Esophagus mucosa (tissue), 1 donor: ENCODE data around the gene IL2RA. TPM values are rescaled to one million over a fixed set of nuclear protein-coding genes. Genes with fewer than 3 reads are reported as not detected.
"Not testable (repeated sequence)": the region's sequence is repeated elsewhere in the genome, so short reads cannot be mapped to it uniquely, and the experiment has no call there.

Experiments used
- ATAC-seq: fragments of 200-7000 bp; cut with Tn5 transposase; one replicate; pipeline ENCODE4 v1.9.1; 2020
- total RNA-seq: library from RNA; stranded (reverse); gene quantifications from one replicate; pipeline ENCODE4 v1.2.4, GENCODE V29; 2023
- donor health status: DM: yes; HTN: yes; CAD: no.

The IL2RA gene
- total RNA-seq, 1 donor from 2014 or later: 1.4 TPM

GRCh38 chr10:5977471-5978229 is 84.5 kb downstream of the IL2RA start, which contains the start of gene IL15RA:
Gene IL15RA (minus strand): TSS chr10:5977543. CDS start chr10:5977492, 51 bp downstream.
- ATAC-seq: peak; percentile 84

- peak; percentile 47 for ATAC-seq
These were observed 85.4 kb downstream of the IL2RA start for GRCh38 chr10:5976512-5977470.

DNA sequence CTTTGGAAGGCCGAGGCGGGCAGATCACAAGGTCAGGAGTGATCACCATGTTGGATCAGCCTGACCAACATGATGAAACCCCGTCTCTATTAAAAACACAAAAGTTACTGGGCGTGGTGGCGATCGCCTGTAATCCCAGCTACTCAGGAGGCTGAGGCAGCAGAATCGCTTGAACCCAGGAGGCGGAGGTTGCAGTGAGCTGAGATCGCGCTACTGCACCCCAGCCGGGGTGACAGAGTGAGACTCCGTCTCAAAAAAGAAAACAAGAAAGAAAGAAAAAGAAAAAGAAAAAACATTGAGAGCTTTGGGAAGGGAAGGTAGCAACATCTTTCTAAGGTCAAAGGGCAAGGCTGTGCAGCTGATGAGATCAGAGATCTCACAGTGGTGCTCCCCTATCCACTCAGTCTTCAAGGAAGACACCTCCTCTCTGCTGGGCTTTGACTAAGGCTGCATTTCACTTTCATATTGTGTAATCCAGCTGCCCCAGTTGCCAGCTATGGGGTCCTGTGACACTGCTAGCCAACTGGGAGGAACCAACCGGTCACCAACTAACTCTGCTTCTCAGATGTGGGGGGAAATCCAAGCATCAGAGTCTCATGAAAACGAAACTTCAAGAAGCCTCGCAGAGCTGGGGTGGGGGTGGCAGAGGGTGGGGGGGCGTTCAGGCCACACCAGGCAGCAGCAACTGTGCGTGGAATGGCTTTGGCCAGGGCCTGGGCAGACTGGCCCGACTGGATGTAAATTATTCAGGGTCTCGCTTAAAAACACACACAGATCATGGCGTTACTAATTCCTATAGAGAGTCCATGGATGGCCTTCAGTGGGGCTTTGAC is 86.3 kb downstream of the IL2RA start:
- peak; percentile 24 for ATAC-seq

DNA sequence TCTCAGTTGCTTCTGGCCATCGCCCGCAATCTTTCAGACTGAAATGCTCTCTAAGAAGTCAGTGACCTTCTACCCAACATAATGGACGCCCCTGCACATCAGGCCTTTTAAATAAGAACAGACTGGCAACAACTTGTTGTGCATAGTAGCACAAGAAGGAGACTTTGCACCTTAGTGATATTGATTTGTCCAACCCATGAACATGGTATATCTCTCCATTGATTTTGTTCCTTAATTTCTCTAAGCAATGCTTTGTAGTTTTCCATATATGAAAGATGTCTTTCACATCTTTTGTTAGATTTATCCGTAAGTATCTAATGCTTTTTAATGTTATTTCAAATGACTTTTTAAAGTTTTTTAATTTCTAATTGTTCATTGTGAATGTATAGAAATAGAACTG is 89.1 kb downstream of the IL2RA start:
- ATAC-seq: no peak

- no peak for ATAC-seq
These were observed 90.3 kb downstream of the IL2RA start for GRCh38 chr10:5971886-5972285.

- ATAC-seq: peak; percentile 85
These were observed 90.8 kb downstream of the IL2RA start for GRCh38 chr10:5971315-5971832.

DNA sequence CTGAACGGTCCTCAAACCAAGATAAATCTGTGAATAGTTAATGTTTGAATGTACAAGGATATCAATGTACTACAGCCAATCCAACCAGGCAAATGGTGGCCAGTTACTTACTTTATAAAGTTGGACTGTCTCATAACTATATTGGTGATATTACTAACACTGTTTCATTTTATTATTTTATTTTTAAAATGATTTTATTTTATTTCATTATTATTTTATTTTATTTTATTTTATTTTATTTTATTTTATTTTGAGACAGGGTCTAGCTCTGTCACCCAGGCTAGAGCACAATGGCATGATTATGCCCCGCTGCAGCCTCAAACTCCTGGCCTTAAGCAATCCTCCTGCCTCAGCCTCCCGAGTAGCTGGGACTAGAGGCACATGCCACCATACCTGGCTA is 91.6 kb downstream of the IL2RA start:
- no peak for ATAC-seq

GRCh38 chr10:5970066-5970465 is 92.1 kb downstream of the IL2RA start:
- no peak for ATAC-seq

- no peak for ATAC-seq
These were observed 93.3 kb downstream of the IL2RA start for GRCh38 chr10:5968681-5969453.

DNA sequence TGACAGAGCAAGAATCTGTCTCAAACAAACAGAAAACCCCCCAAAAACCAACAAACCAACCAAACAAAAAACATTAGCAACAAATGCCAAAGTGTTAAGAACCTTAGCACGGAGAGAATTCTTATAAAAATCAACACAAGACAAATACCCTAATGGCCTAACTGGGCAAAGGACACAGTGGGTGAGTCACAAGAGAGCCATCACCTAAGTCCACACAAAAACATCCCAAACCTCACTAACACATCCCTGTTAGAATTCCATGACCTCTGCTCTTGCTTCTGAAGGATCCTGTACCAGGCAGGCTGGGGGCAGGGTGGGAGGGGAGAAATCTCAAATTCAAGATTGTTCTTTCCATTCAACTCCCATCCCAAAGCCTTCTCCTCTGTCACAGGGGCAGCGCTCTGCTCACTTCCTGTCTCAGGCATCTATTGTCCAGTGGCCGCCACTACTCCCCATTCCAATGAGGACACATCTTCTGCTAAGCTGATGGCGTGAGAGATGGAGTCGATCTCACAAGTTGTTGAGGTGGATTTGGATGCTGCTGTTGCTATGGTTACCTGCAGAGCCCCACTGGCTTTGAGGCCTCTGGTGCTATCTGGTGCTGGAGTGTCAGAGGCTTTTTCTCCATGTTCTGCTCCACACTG is 94.0 kb downstream of the IL2RA start:
- ATAC-seq: no peak

DNA sequence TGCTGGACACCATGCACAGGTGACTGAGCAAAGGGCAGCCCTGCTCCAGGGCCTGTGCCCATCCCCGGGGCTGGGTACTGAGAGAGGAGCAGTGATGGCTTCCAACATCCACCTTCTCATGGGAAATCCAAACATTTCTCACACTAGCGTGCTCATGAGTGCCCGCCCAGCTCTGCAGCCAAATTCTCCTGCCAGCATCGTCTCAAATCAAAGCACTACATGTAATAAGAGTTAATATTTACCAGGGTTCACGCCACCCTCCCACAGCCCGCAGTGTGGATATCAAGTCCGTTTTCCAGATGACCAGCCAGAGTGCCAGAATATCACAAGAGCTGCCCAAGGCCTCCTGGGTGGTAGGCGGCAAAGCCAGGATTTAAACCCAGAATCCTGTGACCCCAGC is 96.9 kb downstream of the IL2RA start:
- ATAC-seq: no peak

- no peak for ATAC-seq
These were observed 97.4 kb downstream of the IL2RA start for GRCh38 chr10:5964736-5965135.

DNA sequence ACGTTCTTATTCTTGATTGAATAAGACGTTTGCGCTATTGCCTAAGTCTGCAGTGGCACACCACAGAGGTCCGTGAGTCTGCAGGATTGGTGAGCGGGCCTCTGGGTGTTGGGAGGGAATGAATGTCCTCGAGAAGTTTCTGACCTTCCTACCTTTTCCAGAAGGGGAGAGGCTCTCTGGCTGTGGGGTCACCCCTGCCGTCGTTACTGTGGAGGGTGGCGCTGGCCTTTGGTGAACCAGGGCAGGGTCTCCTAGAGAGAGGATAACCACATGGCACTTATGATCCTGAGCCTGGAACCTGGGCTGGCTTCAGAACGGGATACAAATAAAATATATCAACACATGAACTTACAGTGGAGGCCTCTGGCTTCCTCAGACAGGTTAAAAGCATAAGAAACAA is 98.6 kb downstream of the IL2RA start:
- ATAC-seq: no peak

- ATAC-seq: no peak
These were observed 99.1 kb downstream of the IL2RA start for GRCh38 chr10:5963071-5963470.

- ATAC-seq: not testable (repeated sequence)
These were observed 99.7 kb downstream of the IL2RA start for GRCh38 chr10:5962358-5962940.

GRCh38 chr10:5961405-5962100 is 100.6 kb downstream of the IL2RA start:
- no peak for ATAC-seq

DNA sequence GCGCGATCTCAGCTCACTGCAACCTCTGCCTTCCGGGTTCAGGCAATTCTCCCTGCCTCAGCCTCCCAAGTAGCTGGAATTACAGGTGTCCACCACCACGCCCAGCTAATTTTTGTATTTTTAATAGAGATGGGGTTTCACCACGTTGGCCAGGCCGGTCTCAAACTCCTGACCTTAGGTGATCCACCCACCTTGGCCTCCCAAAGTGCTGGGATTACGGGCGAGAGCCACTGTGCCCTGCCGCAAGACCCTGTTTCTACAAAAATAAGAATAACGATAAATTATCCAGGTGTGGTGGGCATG is 101.2 kb downstream of the IL2RA start:
- not testable (repeated sequence) for ATAC-seq
